Upper lobe of left lung (tissue), 4 donors: Measurements from ENCODE around the gene EXPH5.

ENCODE experiments used
- CTCF ChIP-seq, 6 experiments: fragments of 450-650 bp in 4 of 6; fragments of 200-600 bp in 2 of 6; sonication (generic) in 2 of 6; IDR thresholded peaks; one replicate each; pipeline ENCODE4 v1.5.1; 2016 to 2019; ENCODE audit warnings: antibody characterized with exemption in 6 of 6
- POLR2A ChIP-seq, 4 donors: fragments of 450-650 bp; IDR thresholded peaks; one replicate each; pipeline ENCODE4 v1.5.1; 2016 to 2017; ENCODE audit warnings: antibody characterized with exemption in 4 of 4, mild to moderate bottlenecking in 2 of 4

- TF ChIP-seq CTCF (IDR thresholded peaks at IDR 0.05) (no peak), POLR2A (IDR thresholded peaks at IDR 0.05) (no peak)
These were observed 6.4 kb upstream of the EXPH5 start for GRCh38 chr11:108599978-108600377.
